OCI-LY7 (cell line): ENCODE data around the gene SLC1A7.

Experiments
- CTCF ChIP-seq: fragments of 200-600 bp; sonication (generic); conservative IDR thresholded peaks from 2 replicates; pipeline ENCODE4 v1.5.1; 2014; ENCODE audit warnings: mild to moderate bottlenecking, antibody characterized with exemption, low read length, moderate library complexity, mixed read lengths
- EZH2phosphoT487 ChIP-seq: fragments of 200-600 bp; sonication (generic); IDR thresholded peaks from 2 replicates; pipeline ENCODE4 v1.6.1; 2018; ENCODE audit warnings: low read depth, borderline replicate concordance, mild to moderate bottlenecking, mixed run types, antibody characterized with exemption, low read length, moderate library complexity, mixed read lengths

GRCh38 chr1:53085405-53085804, 57.0 kb downstream of the SLC1A7 start:
- TF ChIP-seq CTCF (no peak), EZH2phosphoT487 (no peak)
